Panc1 (cell line): ENCODE measurements around the gene C2orf81. TPM values are rescaled to one million over a fixed set of nuclear protein-coding genes. Genes with fewer than 3 reads are reported as not detected.

Experiments used
- ATAC-seq: fragments of 200-7000 bp; cut with Tn5 transposase; 2 replicates; pipeline ENCODE4 v1.9.1; 2020; ENCODE audit warnings: mild to moderate bottlenecking, moderate library complexity
- BruUV-seq: library from RNA; stranded (reverse); fragments of 400-500 nt; replicated peaks from 2 replicates; lab custom pipeline; 2021; lab: Mats Ljungman, UMichigan
- CTCF ChIA-PET: fragments of 300-600 bp; sonication (Branson Sonifier 250); formaldehyde crosslinking; loops from one replicate; lab custom pipeline; 2022; ENCODE audit warnings: antibody characterized with exemption; lab: Charles Lee
- POLR2A ChIA-PET: fragments of 300-600 bp; sonication (Branson Sonifier 250); formaldehyde crosslinking; loops from one replicate; lab custom pipeline; 2022; ENCODE audit warnings: antibody characterized with exemption; lab: Charles Lee
- DNase-seq: peaks from one replicate; pipeline ENCODE4 v3.0.0-alpha.2; 2010; ENCODE audit warnings: low read depth, low spot score
- H3K27ac ChIP-seq: 2 replicates; pipeline ENCODE4 v1.5.1; 2011; ENCODE audit warnings: mild to moderate bottlenecking, low read length, inconsistent platforms
- H3K27me3 ChIP-seq: fragments of 200-500 bp; sonication (Bioruptor generic); 2 replicates; pipeline ENCODE4 v1.6.0; 2014; ENCODE audit warnings: low read length, inconsistent platforms; ENCODE audit not compliant: control insufficient read depth, insufficient read depth
- H3K36me3 ChIP-seq: fragments of 200-500 bp; sonication (Bioruptor generic); 2 replicates; pipeline ENCODE4 v1.5.1; 2014; ENCODE audit warnings: inconsistent platforms, mild to moderate bottlenecking, low read length, moderate library complexity; ENCODE audit not compliant: control insufficient read depth, insufficient read depth
- H3K4me1 ChIP-seq: 2 replicates; pipeline ENCODE4 v1.5.1; 2011; ENCODE audit warnings: inconsistent platforms, mild to moderate bottlenecking, low read length, moderate library complexity; ENCODE audit not compliant: control insufficient read depth, insufficient read depth
- H3K4me3 ChIP-seq, 2 experiments: 2 replicates each; pipeline ENCODE4 v1.5.1; 2011 to 2012; ENCODE audit warnings: low read depth in 2 of 2, low read length in 2 of 2, mild to moderate bottlenecking in 2 of 2, inconsistent platforms in 1 of 2, moderate library complexity in 1 of 2
- H3K9me3 ChIP-seq: fragments of 200-500 bp; sonication (Bioruptor generic); 2 replicates; pipeline ENCODE4 v1.5.1; 2014; ENCODE audit warnings: low read depth, mild to moderate bottlenecking, inconsistent platforms, low read length, moderate library complexity; ENCODE audit not compliant: control insufficient read depth, insufficient read depth
- CTCF ChIP-seq: fragments of 450-650 bp; IDR thresholded peaks from 2 replicates; pipeline ENCODE4 v1.5.1; 2017; ENCODE audit warnings: mild to moderate bottlenecking
- POLR2AphosphoS5 ChIP-seq: IDR thresholded peaks from 2 replicates; pipeline ENCODE4 v1.6.1; 2012; ENCODE audit warnings: mild to moderate bottlenecking, low read depth, low read length, moderate library complexity
- REST ChIP-seq, 2 experiments: IDR thresholded peaks; 2 replicates each; pipeline ENCODE4 v1.6.1; 2011 to 2012; ENCODE audit warnings: low read depth in 2 of 2, control low read depth in 1 of 2, low read length in 1 of 2, mild to moderate bottlenecking in 1 of 2, moderate library complexity in 1 of 2; ENCODE audit not compliant: insufficient read depth in 1 of 2
- SIN3A ChIP-seq: IDR thresholded peaks from 2 replicates; pipeline ENCODE4 v1.6.1; 2012; ENCODE audit warnings: low read depth, mild to moderate bottlenecking, low read length, moderate library complexity, borderline replicate concordance; ENCODE audit not compliant: insufficient read depth
- TCF7L2 ChIP-seq: IDR thresholded peaks from 2 replicates; pipeline ENCODE4 v1.6.1; 2011; ENCODE audit warnings: mild to moderate bottlenecking, low read depth, low read length, inconsistent platforms
- in situ Hi-C: cut with HindIII; loops from 2 replicates; pipeline ENCODE4 v1.10.0; 2016; ENCODE audit warnings: low sequenced_read_pairs, low pct_unique_long_range_greater_than_20kb
- intact Hi-C: fragments of 100-400 bp; cut with micrococcal nuclease; formaldehyde crosslinking; loops from one replicate; pipeline ENCODE4 v1.10.0; 2022; ENCODE audit not compliant: unreplicated experiment
- total RNA-seq: library from RNA; stranded (reverse); gene quantifications from one replicate; pipeline ENCODE4 v1.2.1, GENCODE V29; 2021; ENCODE audit not compliant: unreplicated experiment

C2orf81 gene
- total RNA-seq, 1 experiment from 2014 or later, result 3.9 TPM

- no peaks in the 10 kb centered on the region for H3K9me3 ChIP-seq
- peak overlapping the region; percentile 94 for H3K27ac ChIP-seq
- H3K27me3 ChIP-seq, result no peaks in the 10 kb centered on the region
- no peak for TF ChIP-seq CTCF
- no peak for TF ChIP-seq REST (IDR thresholded peaks at IDR 0.05; ENCODE audit: insufficient read depth in 1 of 2, low read depth in 2 of 2, low read length in 1 of 2)
- no peak for TF ChIP-seq SIN3A
- TF ChIP-seq TCF7L2, result no peak
- TF ChIP-seq POLR2AphosphoS5, result no peak
- DNase-seq (no peak), ATAC-seq (no peak)
- no TSS peak for BruUV-seq
- POLR2A ChIA-PET, result no interaction called here
- H3K4me3 ChIP-seq, result peak overlapping the region; percentile 91 to 99
- intact Hi-C loops (loop anchor here (5.0 kb wide), 1 partner anchor 138 kb away; no protein-coding TSS in a partner anchor), in situ Hi-C loops (no loop called here)
- peaks cover 8% of the 10 kb centered on the region; the same call in 1 of the 2 replicates for H3K36me3 ChIP-seq
- H3K4me1 ChIP-seq, result peaks cover 21% of the 10 kb centered on the region
- CTCF ChIA-PET, result interaction anchor here (1.0 kb wide), 1 partner anchor 56 kb away, joined by 4 read pairs; no protein-coding TSS in a partner anchor
Observed at GRCh38 chr2:74390606-74391005, 30.8 kb downstream of the C2orf81 start.

GRCh38 chr2:74387346-74387745 is 34.1 kb downstream of the C2orf81 start:
- CTCF ChIA-PET, result no interaction called here
- H3K27ac ChIP-seq, result no peak overlapping the region
- H3K4me1 ChIP-seq, result peaks cover 18% of the 10 kb centered on the region
- ATAC-seq, result no peak
- peaks cover 10% of the 10 kb centered on the region; the same call in 1 of the 2 replicates for H3K36me3 ChIP-seq
- DNase-seq, result no peak
- intact Hi-C loops, result no loop called here
- H3K27me3 ChIP-seq, result no peaks in the 10 kb centered on the region
- no peaks in the 10 kb centered on the region for H3K9me3 ChIP-seq
- no TSS peak for BruUV-seq
- in situ Hi-C loops, result no loop called here
- POLR2A ChIA-PET, result no interaction called here
- TF ChIP-seq TCF7L2, result no peak
- TF ChIP-seq SIN3A, result no peak
- TF ChIP-seq CTCF, result no peak
- H3K4me3 ChIP-seq, result no peak overlapping the region
